Neural cell (in vitro differentiated cells): ENCODE data around the gene FAM186B. TPM values are rescaled to one million over a fixed set of nuclear protein-coding genes. Genes with fewer than 3 reads are reported as not detected.

Experiments
- H2AFZ ChIP-seq: fragments of 200-600, 300-800 bp; sonication (generic), shearing (Covaris generic); 2 replicates; pipeline ENCODE4 v1.6.0; 2014; ENCODE audit warnings: low read depth, mild to moderate bottlenecking, antibody characterized with exemption, low read length, moderate library complexity
- H3F3A ChIP-seq: fragments of 200-600 bp; shearing (Covaris generic); 2 replicates; pipeline ENCODE4 v1.6.1; 2016; ENCODE audit warnings: mild to moderate bottlenecking, moderate library complexity, mixed read lengths, antibody characterized with exemption, low read length; ENCODE audit not compliant: insufficient read depth, poor library complexity, severe bottlenecking
- H3K27ac ChIP-seq: fragments of 200-600, 300-800 bp; sonication (generic), shearing (Covaris generic); 2 replicates; pipeline ENCODE4 v1.5.1; 2014; ENCODE audit warnings: mild to moderate bottlenecking, low read length, moderate library complexity
- H3K27me3 ChIP-seq: fragments of 300-800, 200-600 bp; sonication (generic), shearing (Covaris generic); 2 replicates; pipeline ENCODE4 v1.6.0; 2014; ENCODE audit warnings: mild to moderate bottlenecking, low read depth, low read length, moderate library complexity; ENCODE audit not compliant: insufficient read depth
- H3K36me3 ChIP-seq: fragments of 300-800, 200-600 bp; sonication (generic), shearing (Covaris generic); 2 replicates; pipeline ENCODE4 v1.5.1; 2014; ENCODE audit warnings: mild to moderate bottlenecking, antibody characterized with exemption, low read length, moderate library complexity; ENCODE audit not compliant: insufficient read depth
- H3K4me2 ChIP-seq: fragments of 300-800, 200-600 bp; sonication (generic), shearing (Covaris generic); 2 replicates; pipeline ENCODE4 v1.6.0; 2014; ENCODE audit warnings: mild to moderate bottlenecking, low read length
- H3K4me3 ChIP-seq: fragments of 300-800, 200-600 bp; sonication (generic), shearing (Covaris generic); 2 replicates; pipeline ENCODE4 v1.5.1; 2014; ENCODE audit warnings: mild to moderate bottlenecking, low read length, moderate library complexity
- H3K79me2 ChIP-seq: fragments of 200-600 bp; shearing (Covaris generic); replicated peaks from 2 replicates; pipeline ENCODE4 v1.6.0; 2014; ENCODE audit warnings: mild to moderate bottlenecking, low read length, moderate library complexity; ENCODE audit not compliant: insufficient read depth
- H3K9ac ChIP-seq: fragments of 300-800, 200-600 bp; sonication (generic), shearing (Covaris generic); 2 replicates; pipeline ENCODE4 v1.6.1; 2016; ENCODE audit warnings: mild to moderate bottlenecking, low read length, mixed read lengths
- H3K9me2 ChIP-seq: fragments of 200-600 bp; shearing (Covaris generic); 2 replicates; pipeline ENCODE4 v1.6.1; 2016; ENCODE audit warnings: mild to moderate bottlenecking, low read length, mixed read lengths; ENCODE audit not compliant: insufficient read depth
- H3K9me3 ChIP-seq: fragments of 200-600, 300-800 bp; sonication (generic), shearing (Covaris generic); 2 replicates; pipeline ENCODE4 v1.6.1; 2016; ENCODE audit warnings: mild to moderate bottlenecking, mixed run types, low read length, moderate library complexity, mixed read lengths
- H4K20me1 ChIP-seq: fragments of 200-600 bp; shearing (Covaris generic); 2 replicates; pipeline ENCODE4 v1.6.1; 2016; ENCODE audit warnings: mild to moderate bottlenecking, mixed run types; ENCODE audit not compliant: insufficient read depth
- EP300 ChIP-seq: fragments of 450-650 bp; conservative IDR thresholded peaks from 2 replicates; pipeline ENCODE4 v1.6.1; 2014; ENCODE audit warnings: antibody characterized with exemption, mild to moderate bottlenecking, moderate library complexity; ENCODE audit not compliant: poor library complexity, severe bottlenecking
- EZH2 ChIP-seq: fragments of 200-600, 300-800 bp; shearing (Covaris generic), sonication (generic); IDR thresholded peaks from 2 replicates; pipeline ENCODE4 v1.6.1; 2014; ENCODE audit warnings: antibody characterized with exemption, low read length, borderline replicate concordance, mild to moderate bottlenecking; ENCODE audit not compliant: insufficient read depth, poor library complexity, severe bottlenecking
- MXI1 ChIP-seq: fragments of 450-650 bp; conservative IDR thresholded peaks from 2 replicates; pipeline ENCODE4 v1.6.1; 2014; ENCODE audit warnings: antibody characterized with exemption, mild to moderate bottlenecking; ENCODE audit not compliant: poor library complexity, severe bottlenecking
- POLR2AphosphoS5 ChIP-seq: IDR thresholded peaks from 2 replicates; pipeline ENCODE4 v1.6.1; 2012
- RAD21 ChIP-seq: fragments of 450-650 bp; conservative IDR thresholded peaks from 2 replicates; pipeline ENCODE4 v1.6.1; 2014; ENCODE audit warnings: antibody characterized with exemption, mild to moderate bottlenecking, moderate library complexity
- SMC3 ChIP-seq: fragments of 450-650 bp; conservative IDR thresholded peaks from 2 replicates; pipeline ENCODE4 v1.6.1; 2014; ENCODE audit warnings: antibody characterized with exemption, mild to moderate bottlenecking, moderate library complexity; ENCODE audit not compliant: poor library complexity
- TAF1 ChIP-seq: IDR thresholded peaks from 2 replicates; pipeline ENCODE4 v1.6.1; 2012; ENCODE audit warnings: low read depth
- polyA plus RNA-seq: library from polyadenylated mRNA; depleted of rRNA; stranded (reverse); fragments of >200 nt; gene quantifications from 2 replicates; pipeline ENCODE4 v1.2.3, GENCODE V29; 2014
- TF ChIP-seq, protein P1 (sequence below): IDR thresholded peaks from 2 replicates; pipeline ENCODE4 v1.6.1; 2012; ENCODE audit warnings: borderline replicate concordance
- TF ChIP-seq, protein P2 (sequence below): fragments of 450-650 bp; IDR thresholded peaks from 2 replicates; pipeline ENCODE4 v1.5.1; 2014; ENCODE audit warnings: antibody characterized with exemption, mild to moderate bottlenecking, moderate library complexity; ENCODE audit not compliant: poor library complexity, severe bottlenecking

The FAM186B gene
- polyA plus RNA-seq, 1 donor from 2014 or later: not detected

DNA sequence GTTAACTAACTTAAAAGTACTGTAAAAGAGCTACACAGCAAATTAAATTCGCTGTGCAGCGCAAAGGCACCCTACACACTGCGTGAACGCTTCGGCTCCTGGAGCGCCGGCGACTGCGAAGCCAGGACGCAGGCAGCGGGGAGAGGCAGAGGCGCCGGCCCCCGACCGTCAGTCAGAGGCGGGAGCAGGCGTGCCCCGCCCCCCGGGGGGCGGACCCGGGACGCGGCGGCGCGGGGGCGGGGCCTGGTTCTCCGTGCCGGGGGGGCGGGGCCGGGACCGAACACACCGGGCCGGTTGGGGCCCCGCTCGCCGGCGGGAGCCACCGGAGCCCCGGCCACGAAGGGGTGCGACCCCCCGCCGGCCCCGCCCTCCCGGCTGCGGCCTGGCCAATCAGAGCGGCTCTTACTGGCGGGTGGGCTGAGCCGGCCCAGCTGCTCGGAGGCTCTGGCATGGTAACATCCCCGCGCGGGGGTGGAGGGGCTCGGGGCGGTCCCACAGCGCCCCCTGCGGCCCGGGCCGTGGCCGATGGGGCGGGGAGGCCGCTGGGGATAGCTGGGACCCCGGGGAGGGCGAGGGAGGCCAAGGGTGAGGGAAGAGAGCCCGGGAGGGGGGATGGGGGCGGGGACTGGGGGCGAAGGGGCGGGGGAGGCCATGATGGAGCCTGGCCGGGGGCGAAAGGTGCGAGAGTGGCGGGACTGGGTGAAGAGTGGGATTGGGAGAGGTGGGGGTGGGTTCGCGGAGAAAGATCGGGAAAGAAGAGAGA, 17.9 kb upstream of the FAM186B start, which contains the start of gene PRPF40B:
Gene PRPF40B (plus strand): TSS at position 420 of the 763 bp plus-strand sequence. CDS start 30 bp downstream, at position 450.
- Histone ChIP-seq H3K79me2 (no peaks in the 10 kb centered on the region), H3K27me3 (no peaks in the 10 kb centered on the region), H3K4me2 (peak within 1 kb of the TSS; percentile 71), H3K27ac (no peak within 1 kb of the TSS), H3K9me3 (no peaks in the 10 kb centered on the region), H4K20me1 (no peaks in the 10 kb centered on the region), H3K9me2 (no peaks in the 10 kb centered on the region), H3K4me3 (peak within 1 kb of the TSS; percentile 86), H3F3A (no peaks in the 10 kb centered on the region), H3K9ac (peak within 1 kb of the TSS; percentile 47), H3K36me3 (no peaks in the 10 kb centered on the region), H2AFZ (peak within 1 kb of the TSS; percentile 58)
- peak; percentile 71 for TF ChIP-seq MXI1
- peak; percentile 8 for TF ChIP-seq RAD21
- no peak for TF ChIP-seq EZH2
- TF ChIP-seq POLR2AphosphoS5: peak; percentile 50
- TF ChIP-seq, protein P1, sequence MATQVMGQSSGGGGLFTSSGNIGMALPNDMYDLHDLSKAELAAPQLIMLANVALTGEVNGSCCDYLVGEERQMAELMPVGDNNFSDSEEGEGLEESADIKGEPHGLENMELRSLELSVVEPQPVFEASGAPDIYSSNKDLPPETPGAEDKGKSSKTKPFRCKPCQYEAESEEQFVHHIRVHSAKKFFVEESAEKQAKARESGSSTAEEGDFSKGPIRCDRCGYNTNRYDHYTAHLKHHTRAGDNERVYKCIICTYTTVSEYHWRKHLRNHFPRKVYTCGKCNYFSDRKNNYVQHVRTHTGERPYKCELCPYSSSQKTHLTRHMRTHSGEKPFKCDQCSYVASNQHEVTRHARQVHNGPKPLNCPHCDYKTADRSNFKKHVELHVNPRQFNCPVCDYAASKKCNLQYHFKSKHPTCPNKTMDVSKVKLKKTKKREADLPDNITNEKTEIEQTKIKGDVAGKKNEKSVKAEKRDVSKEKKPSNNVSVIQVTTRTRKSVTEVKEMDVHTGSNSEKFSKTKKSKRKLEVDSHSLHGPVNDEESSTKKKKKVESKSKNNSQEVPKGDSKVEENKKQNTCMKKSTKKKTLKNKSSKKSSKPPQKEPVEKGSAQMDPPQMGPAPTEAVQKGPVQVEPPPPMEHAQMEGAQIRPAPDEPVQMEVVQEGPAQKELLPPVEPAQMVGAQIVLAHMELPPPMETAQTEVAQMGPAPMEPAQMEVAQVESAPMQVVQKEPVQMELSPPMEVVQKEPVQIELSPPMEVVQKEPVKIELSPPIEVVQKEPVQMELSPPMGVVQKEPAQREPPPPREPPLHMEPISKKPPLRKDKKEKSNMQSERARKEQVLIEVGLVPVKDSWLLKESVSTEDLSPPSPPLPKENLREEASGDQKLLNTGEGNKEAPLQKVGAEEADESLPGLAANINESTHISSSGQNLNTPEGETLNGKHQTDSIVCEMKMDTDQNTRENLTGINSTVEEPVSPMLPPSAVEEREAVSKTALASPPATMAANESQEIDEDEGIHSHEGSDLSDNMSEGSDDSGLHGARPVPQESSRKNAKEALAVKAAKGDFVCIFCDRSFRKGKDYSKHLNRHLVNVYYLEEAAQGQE: no peak
- no peak for TF ChIP-seq SMC3
- TF ChIP-seq, protein P2, sequence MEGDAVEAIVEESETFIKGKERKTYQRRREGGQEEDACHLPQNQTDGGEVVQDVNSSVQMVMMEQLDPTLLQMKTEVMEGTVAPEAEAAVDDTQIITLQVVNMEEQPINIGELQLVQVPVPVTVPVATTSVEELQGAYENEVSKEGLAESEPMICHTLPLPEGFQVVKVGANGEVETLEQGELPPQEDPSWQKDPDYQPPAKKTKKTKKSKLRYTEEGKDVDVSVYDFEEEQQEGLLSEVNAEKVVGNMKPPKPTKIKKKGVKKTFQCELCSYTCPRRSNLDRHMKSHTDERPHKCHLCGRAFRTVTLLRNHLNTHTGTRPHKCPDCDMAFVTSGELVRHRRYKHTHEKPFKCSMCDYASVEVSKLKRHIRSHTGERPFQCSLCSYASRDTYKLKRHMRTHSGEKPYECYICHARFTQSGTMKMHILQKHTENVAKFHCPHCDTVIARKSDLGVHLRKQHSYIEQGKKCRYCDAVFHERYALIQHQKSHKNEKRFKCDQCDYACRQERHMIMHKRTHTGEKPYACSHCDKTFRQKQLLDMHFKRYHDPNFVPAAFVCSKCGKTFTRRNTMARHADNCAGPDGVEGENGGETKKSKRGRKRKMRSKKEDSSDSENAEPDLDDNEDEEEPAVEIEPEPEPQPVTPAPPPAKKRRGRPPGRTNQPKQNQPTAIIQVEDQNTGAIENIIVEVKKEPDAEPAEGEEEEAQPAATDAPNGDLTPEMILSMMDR: peak; percentile 61
- peak; percentile 32 for TF ChIP-seq EP300
- peak; percentile 38 for TF ChIP-seq TAF1

DNA sequence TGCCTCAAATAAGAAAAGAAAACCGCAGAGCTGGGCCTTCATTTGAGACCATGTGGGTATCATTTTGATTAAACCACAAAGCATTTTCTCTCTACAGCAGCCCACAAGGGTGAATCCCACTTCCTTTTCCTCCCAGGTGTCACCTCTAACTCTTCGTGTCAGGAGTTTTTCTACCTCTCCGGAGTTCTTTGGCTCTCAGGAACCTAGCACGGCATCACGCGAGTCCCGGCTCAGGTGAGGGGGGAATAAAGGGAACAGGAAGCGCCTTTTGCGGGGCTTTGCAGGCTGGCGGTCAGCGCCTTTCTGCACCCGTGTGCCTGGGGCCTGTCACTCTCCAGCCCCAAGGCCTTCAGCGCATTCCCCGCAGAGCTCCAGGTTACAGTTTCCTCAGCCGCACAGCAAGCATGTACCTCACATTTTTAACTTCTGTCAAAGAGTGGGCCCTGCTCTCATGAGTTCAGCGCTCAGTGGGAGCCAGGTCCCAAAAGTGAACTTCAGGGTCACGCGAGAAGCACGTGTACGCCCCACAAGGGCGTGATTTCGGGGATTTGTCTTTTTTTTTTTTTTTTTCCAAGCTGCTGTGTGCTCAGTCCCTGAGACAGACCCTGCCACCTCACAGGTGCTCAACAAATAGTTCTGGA, 17.2 kb upstream of the FAM186B start:
- H3K79me2 ChIP-seq: no peaks in the 10 kb centered on the region
- no peaks in the 10 kb centered on the region for H3K36me3 ChIP-seq
- H2AFZ ChIP-seq: peak overlapping the region; percentile 58
- no peaks in the 10 kb centered on the region for H3K27me3 ChIP-seq
- H3F3A ChIP-seq: no peaks in the 10 kb centered on the region
- peak overlapping the region; percentile 71 for H3K4me2 ChIP-seq
- no peaks in the 10 kb centered on the region for H3K9me2 ChIP-seq
- H3K27ac ChIP-seq: no peak overlapping the region
- H3K9ac ChIP-seq: peak overlapping the region; percentile 47
- no peaks in the 10 kb centered on the region for H3K9me3 ChIP-seq
- peak overlapping the region; percentile 86 for H3K4me3 ChIP-seq
- TF ChIP-seq, protein P1: no peak
- TF ChIP-seq TAF1 (no peak), EZH2 (no peak), RAD21 (peak; percentile 3), MXI1 (peak; percentile 91), POLR2AphosphoS5 (no peak), SMC3 (no peak), EP300 (no peak)
- TF ChIP-seq, protein P2: no peak
- no peaks in the 10 kb centered on the region for H4K20me1 ChIP-seq
